ENCODE data around the gene SOX21. TPM values are rescaled to one million over a fixed set of nuclear protein-coding genes. Genes with fewer than 3 reads are reported as not detected.

The SOX21 gene
- total RNA-seq, 1 experiment from 2014 or later, result not detected

- Mint-ChIP-seq H3K36me3 (ENCODE audit: insufficient read depth, unreplicated experiment) (no peaks in the 10 kb centered on the region), H3K27ac (ENCODE audit: low read depth, unreplicated experiment) (no peak overlapping the region), H3K4me3 (ENCODE audit: unreplicated experiment) (no peak overlapping the region), H3K27me3 (ENCODE audit: insufficient read depth, unreplicated experiment) (peaks cover 56% of the 10 kb centered on the region), H3K4me1 (ENCODE audit: insufficient read depth, unreplicated experiment) (no peaks in the 10 kb centered on the region), H3K9me3 (ENCODE audit: unreplicated experiment) (no peaks in the 10 kb centered on the region)
- CTCF ChIA-PET, result no interaction called here
- no peak for TF ChIP-seq CTCF (IDR thresholded peaks at IDR 0.05; ENCODE audit: unreplicated experiment)
- no peak for DNase-seq (ENCODE audit: unreplicated experiment)
- BruUV-seq (replicated peaks), result no TSS peak
- POLR2A ChIA-PET, result no interaction called here
- intact Hi-C loops (cut with micrococcal nuclease), result no loop called here
Measured at GRCh38 chr13:94710881-94711560, 1.3 kb downstream of the SOX21 start.

- no peaks in the 10 kb centered on the region for H3K9me3 Mint-ChIP-seq (ENCODE audit: unreplicated experiment)
- ChIA-PET CTCF (interaction anchor here (1.5 kb wide), 1 partner anchor 49 kb away, joined by 3 read pairs; no protein-coding TSS in a partner anchor), POLR2A (no interaction called here)
- DNase-seq (ENCODE audit: unreplicated experiment), result no peak
- no peak overlapping the region for H3K4me3 Mint-ChIP-seq (ENCODE audit: unreplicated experiment)
- H3K36me3 Mint-ChIP-seq (ENCODE audit: insufficient read depth, unreplicated experiment), result no peaks in the 10 kb centered on the region
- no TSS peak for BruUV-seq (replicated peaks)
- TF ChIP-seq CTCF (IDR thresholded peaks at IDR 0.05; ENCODE audit: unreplicated experiment), result no peak
- intact Hi-C loops (cut with micrococcal nuclease), result no loop called here
- H3K27me3 Mint-ChIP-seq (ENCODE audit: insufficient read depth, unreplicated experiment), result peaks cover 56% of the 10 kb centered on the region
- no peaks in the 10 kb centered on the region for H3K4me1 Mint-ChIP-seq (ENCODE audit: insufficient read depth, unreplicated experiment)
- H3K27ac Mint-ChIP-seq (ENCODE audit: low read depth, unreplicated experiment), result no peak overlapping the region
Measured at GRCh38 chr13:94710065-94710781, 2.1 kb downstream of the SOX21 start.

- no peak for TF ChIP-seq CTCF (IDR thresholded peaks at IDR 0.05; ENCODE audit: unreplicated experiment)
- H3K9me3 Mint-ChIP-seq (ENCODE audit: unreplicated experiment), result no peaks in the 10 kb centered on the region
- intact Hi-C loops (cut with micrococcal nuclease), result no loop called here
- no peaks in the 10 kb centered on the region for H3K36me3 Mint-ChIP-seq (ENCODE audit: insufficient read depth, unreplicated experiment)
- POLR2A ChIA-PET, result no interaction called here
- no peaks in the 10 kb centered on the region for H3K4me1 Mint-ChIP-seq (ENCODE audit: insufficient read depth, unreplicated experiment)
- H3K27ac Mint-ChIP-seq (ENCODE audit: low read depth, unreplicated experiment), result no peak overlapping the region
- peaks cover 52% of the 10 kb centered on the region for H3K27me3 Mint-ChIP-seq (ENCODE audit: insufficient read depth, unreplicated experiment)
- no peak overlapping the region for H3K4me3 Mint-ChIP-seq (ENCODE audit: unreplicated experiment)
- CTCF ChIA-PET, result interaction anchor here (0.6 to 1.5 kb wide), 2 partner anchors 50 to 128 kb away, joined by 3 read pairs; no protein-coding TSS in a partner anchor
- no TSS peak for BruUV-seq (replicated peaks)
- DNase-seq (ENCODE audit: unreplicated experiment), result no peak
Measured at GRCh38 chr13:94709001-94709834, 3.1 kb downstream of the SOX21 start.
